DND-41 (cell line): ENCODE measurements around the gene CALML4.

Experiments used
- ATAC-seq: fragments of 200-7000 bp; cut with Tn5 transposase; 3 replicates; pipeline ENCODE4 v1.9.1; 2021; ENCODE audit warnings: low read depth; ENCODE audit not compliant: insufficient read depth
- DNase-seq: peaks from one replicate; pipeline ENCODE4 v3.0.0-alpha.2; 2020
- H2AFZ ChIP-seq: 2 replicates; pipeline ENCODE4 v1.6.0; 2012; ENCODE audit warnings: low read depth, low read length
- H3K27ac ChIP-seq: 2 replicates; pipeline ENCODE4 v1.5.1; 2012; ENCODE audit warnings: low read length, inconsistent platforms
- H3K27me3 ChIP-seq: fragments of 200-600 bp; sonication (generic); 2 replicates; pipeline ENCODE4 v1.6.0; 2012; ENCODE audit warnings: low read length, mild to moderate bottlenecking, inconsistent platforms; ENCODE audit not compliant: insufficient read depth, poor library complexity
- H3K36me3 ChIP-seq: 2 replicates; pipeline ENCODE4 v1.5.1; 2012; ENCODE audit warnings: low read length, inconsistent platforms; ENCODE audit not compliant: insufficient read depth
- H3K4me1 ChIP-seq: 2 replicates; pipeline ENCODE4 v1.5.1; 2012; ENCODE audit warnings: mild to moderate bottlenecking, low read length; ENCODE audit not compliant: insufficient read depth
- H3K4me2 ChIP-seq: 2 replicates; pipeline ENCODE4 v1.6.0; 2012; ENCODE audit warnings: mild to moderate bottlenecking, moderate library complexity, low read length, inconsistent platforms; ENCODE audit not compliant: insufficient read depth
- H3K4me3 ChIP-seq, 2 experiments: fragments of 200-600 bp in 1 of 2; shearing (Covaris generic) in 1 of 2; 2 replicates each; pipeline ENCODE4 v1.5.1; 2012 to 2016; ENCODE audit warnings: inconsistent platforms in 2 of 2, low read length in 2 of 2, mild to moderate bottlenecking in 2 of 2, low read depth in 1 of 2, moderate library complexity in 1 of 2
- H3K79me2 ChIP-seq: 2 replicates; pipeline ENCODE4 v1.6.0; 2012; ENCODE audit warnings: low read length, inconsistent platforms; ENCODE audit not compliant: insufficient read depth
- H3K9ac ChIP-seq: 2 replicates; pipeline ENCODE4 v1.6.0; 2012; ENCODE audit warnings: low read depth, mild to moderate bottlenecking, inconsistent platforms, low read length, moderate library complexity
- H3K9me3 ChIP-seq: 2 replicates; pipeline ENCODE4 v1.5.1; 2012; ENCODE audit warnings: low read length, moderate library complexity, mild to moderate bottlenecking, inconsistent platforms; ENCODE audit not compliant: insufficient read depth, severe bottlenecking
- H4K20me1 ChIP-seq: 2 replicates; pipeline ENCODE4 v1.6.0; 2012; ENCODE audit warnings: low read length; ENCODE audit not compliant: insufficient read depth
- EZH2 ChIP-seq: IDR thresholded peaks from 3 replicates; pipeline ENCODE4 v1.6.1; 2012; ENCODE audit warnings: borderline replicate concordance, low read depth, mild to moderate bottlenecking, moderate library complexity, low read length, inconsistent platforms; ENCODE audit not compliant: severe bottlenecking
- TF ChIP-seq, protein P1 (sequence below): IDR thresholded peaks from 2 replicates; pipeline ENCODE4 v1.5.1; 2012; ENCODE audit warnings: borderline replicate concordance, low read length, moderate library complexity, mild to moderate bottlenecking; ENCODE audit not compliant: poor library complexity, severe bottlenecking; ENCODE audit errors: extremely low read depth

Gene CALML4

DNA sequence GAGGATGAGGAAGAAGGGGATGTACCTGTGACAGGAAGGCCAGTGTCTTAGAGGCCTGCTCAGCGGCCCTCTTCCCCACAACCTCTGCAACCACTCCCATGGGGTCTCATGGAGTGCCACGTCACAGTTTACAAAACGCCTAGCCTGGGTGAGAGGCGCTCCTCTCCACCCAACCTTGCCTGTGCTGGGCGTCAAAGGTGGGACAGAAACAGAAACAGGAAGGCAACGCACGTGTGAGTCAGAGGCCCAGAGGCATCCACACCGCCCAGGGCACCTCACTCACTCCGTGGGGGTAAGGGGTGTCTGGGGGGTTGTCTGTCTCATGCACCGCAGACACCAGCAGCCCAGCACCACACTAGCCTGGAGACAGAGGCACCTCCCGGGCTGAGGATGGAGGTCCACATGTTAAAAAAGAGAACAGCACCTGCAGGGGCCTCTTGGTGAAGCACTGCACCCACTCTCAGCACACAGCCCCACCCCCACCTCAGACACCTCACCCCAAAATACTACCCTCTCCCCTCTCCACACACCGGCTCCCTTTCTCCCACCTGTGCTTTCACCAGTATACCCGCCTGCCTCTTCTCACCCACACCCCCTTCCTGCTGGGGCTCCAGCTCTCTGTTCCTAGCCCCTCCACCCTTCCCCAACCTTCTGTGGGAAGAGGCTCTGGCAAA, 4.7 kb upstream of the CALML4 start:
- Histone ChIP-seq H3K27me3 (no peaks in the 10 kb centered on the region), H3K4me2 (no peak overlapping the region), H3K9ac (no peak overlapping the region), H3K4me3 (no peak overlapping the region), H3K79me2 (peaks cover 34% of the 10 kb centered on the region), H2AFZ (no peak overlapping the region), H3K9me3 (no peaks in the 10 kb centered on the region), H4K20me1 (peaks cover 51% of the 10 kb centered on the region), H3K36me3 (peaks cover 54% of the 10 kb centered on the region), H3K27ac (no peak overlapping the region), H3K4me1 (no peaks in the 10 kb centered on the region)
- DNase-seq (no peak), ATAC-seq (no peak)
- TF ChIP-seq EZH2: no peak
- TF ChIP-seq, protein P1, sequence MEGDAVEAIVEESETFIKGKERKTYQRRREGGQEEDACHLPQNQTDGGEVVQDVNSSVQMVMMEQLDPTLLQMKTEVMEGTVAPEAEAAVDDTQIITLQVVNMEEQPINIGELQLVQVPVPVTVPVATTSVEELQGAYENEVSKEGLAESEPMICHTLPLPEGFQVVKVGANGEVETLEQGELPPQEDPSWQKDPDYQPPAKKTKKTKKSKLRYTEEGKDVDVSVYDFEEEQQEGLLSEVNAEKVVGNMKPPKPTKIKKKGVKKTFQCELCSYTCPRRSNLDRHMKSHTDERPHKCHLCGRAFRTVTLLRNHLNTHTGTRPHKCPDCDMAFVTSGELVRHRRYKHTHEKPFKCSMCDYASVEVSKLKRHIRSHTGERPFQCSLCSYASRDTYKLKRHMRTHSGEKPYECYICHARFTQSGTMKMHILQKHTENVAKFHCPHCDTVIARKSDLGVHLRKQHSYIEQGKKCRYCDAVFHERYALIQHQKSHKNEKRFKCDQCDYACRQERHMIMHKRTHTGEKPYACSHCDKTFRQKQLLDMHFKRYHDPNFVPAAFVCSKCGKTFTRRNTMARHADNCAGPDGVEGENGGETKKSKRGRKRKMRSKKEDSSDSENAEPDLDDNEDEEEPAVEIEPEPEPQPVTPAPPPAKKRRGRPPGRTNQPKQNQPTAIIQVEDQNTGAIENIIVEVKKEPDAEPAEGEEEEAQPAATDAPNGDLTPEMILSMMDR: no peak

DNA sequence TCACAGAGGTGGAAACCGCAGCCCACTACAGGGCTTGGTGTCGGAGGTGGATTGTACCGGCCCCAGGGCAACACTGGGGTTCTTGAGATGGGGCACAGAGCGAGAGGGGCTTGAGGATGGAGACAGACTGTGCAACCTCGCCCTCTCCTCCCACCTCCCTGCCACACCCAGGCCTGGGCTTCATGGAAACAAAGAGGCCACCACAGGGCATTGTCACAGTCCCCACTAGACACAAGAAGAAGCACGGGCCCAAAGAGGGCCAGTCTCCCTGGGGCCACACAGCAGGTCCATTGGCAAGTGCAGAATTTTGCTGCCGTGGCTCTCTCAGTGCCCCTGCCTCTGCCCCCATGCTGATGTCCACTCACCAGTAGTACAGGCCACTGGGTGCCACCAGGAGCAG, 4.1 kb upstream of the CALML4 start:
- DNase-seq (no peak), ATAC-seq (no peak)
- Histone ChIP-seq H3K79me2 (peaks cover 29% of the 10 kb centered on the region), H4K20me1 (peaks cover 47% of the 10 kb centered on the region), H3K27ac (no peak overlapping the region), H3K9me3 (no peaks in the 10 kb centered on the region), H2AFZ (no peak overlapping the region), H3K4me1 (no peaks in the 10 kb centered on the region), H3K4me3 (no peak overlapping the region), H3K9ac (no peak overlapping the region), H3K36me3 (peaks cover 54% of the 10 kb centered on the region), H3K4me2 (no peak overlapping the region), H3K27me3 (no peaks in the 10 kb centered on the region)
- no peak for TF ChIP-seq EZH2
- TF ChIP-seq, protein P1: no peak

DNA sequence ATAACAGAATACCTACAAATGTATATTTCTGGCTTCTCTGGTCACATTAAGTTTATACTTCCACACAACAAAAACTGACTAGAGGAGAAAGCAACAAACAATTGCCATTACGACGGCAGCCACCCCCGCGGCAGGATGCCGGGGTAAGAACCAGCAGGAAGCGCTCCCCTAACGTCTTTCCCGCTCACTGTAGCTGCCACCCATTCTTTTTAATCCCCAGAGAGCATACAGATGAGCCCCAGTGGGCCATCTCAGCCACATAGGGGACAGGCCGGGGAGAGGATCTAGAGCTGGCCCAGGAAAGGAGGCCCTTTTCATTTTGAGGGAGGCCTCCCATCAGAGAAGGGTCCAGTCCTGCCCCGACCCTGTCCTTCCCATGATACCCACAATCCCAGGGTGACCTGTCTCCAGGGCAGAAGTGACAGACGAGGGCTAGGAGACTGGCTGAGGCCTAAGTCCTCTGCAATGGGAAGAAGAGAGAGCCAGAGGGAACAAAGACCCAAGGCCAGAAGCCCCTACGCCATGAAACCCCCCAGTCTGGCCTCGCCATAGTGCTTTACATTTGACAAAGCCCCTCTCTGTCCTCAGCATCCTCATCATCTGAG, 3.6 kb upstream of the CALML4 start:
- ATAC-seq: no peak
- no peak for TF ChIP-seq EZH2
- TF ChIP-seq, protein P1: no peak
- H3K9ac ChIP-seq: no peak overlapping the region
- peaks cover 24% of the 10 kb centered on the region for H3K79me2 ChIP-seq
- no peak overlapping the region for H2AFZ ChIP-seq
- H3K4me2 ChIP-seq: no peak overlapping the region
- peaks cover 42% of the 10 kb centered on the region for H4K20me1 ChIP-seq
- no peak overlapping the region for H3K4me3 ChIP-seq
- H3K4me1 ChIP-seq: no peaks in the 10 kb centered on the region
- H3K27me3 ChIP-seq: no peaks in the 10 kb centered on the region
- H3K27ac ChIP-seq: no peak overlapping the region
- H3K36me3 ChIP-seq: peaks cover 49% of the 10 kb centered on the region
- no peaks in the 10 kb centered on the region for H3K9me3 ChIP-seq
- no peak for DNase-seq
